ENCODE results near the gene ZNF296. TPM values are rescaled to one million over a fixed set of nuclear protein-coding genes. Genes with fewer than 3 reads are reported as not detected.

Gene ZNF296
- total and polyA plus RNA-seq, 2 experiments from 2014 or later = 13.4 to 16.5 TPM

DNA sequence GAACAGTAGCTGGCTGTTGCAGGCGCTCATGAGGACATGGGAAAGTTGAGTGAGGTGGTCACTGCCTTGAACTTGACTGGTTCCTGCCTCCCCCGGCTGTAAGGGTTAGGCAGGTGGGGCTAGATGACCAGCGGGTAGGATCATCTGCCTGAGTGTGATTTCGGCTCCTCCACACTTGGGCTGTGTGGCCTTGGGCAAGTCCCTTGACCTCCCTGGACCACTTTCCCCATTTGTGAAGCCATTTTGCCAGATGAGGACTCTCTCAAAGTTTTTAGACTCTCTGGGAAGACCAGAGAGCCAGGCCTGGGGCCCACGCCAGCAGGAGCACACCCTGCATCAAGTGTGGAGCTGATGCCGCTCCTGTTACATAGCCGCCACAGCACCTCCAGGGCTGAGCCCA lies 26.2 kb upstream of the ZNF296 start:
- peaks cover 4% of the 10 kb centered on the region for H3K27me3 Mint-ChIP-seq (ENCODE audit: insufficient read depth, low read depth, poor library complexity)
- no peaks in the 10 kb centered on the region for H3K9me2 ChIP-seq (ENCODE audit: insufficient read depth)
- H2AFZ ChIP-seq = no peak overlapping the region
- no peak overlapping the region for H3K27ac ChIP-seq (ENCODE audit: low read depth)
- H3F3A ChIP-seq (replicated peaks; ENCODE audit: low read depth) = no peaks in the 10 kb centered on the region
- peaks cover 61% of the 10 kb centered on the region for H4K20me1 ChIP-seq (replicated peaks; ENCODE audit: insufficient read depth)
- H3K9me3 Mint-ChIP-seq = no peaks in the 10 kb centered on the region
- H3K4me3 ChIP-seq = no peak overlapping the region
- no peak overlapping the region for H3K4me3 Mint-ChIP-seq
- H3K4me2 ChIP-seq = no peak overlapping the region
- peaks cover 4% of the 10 kb centered on the region; the same call in 2 of the 3 replicates for H3K36me3 Mint-ChIP-seq (ENCODE audit: low read depth)
- TF ChIP-seq, protein P1, sequence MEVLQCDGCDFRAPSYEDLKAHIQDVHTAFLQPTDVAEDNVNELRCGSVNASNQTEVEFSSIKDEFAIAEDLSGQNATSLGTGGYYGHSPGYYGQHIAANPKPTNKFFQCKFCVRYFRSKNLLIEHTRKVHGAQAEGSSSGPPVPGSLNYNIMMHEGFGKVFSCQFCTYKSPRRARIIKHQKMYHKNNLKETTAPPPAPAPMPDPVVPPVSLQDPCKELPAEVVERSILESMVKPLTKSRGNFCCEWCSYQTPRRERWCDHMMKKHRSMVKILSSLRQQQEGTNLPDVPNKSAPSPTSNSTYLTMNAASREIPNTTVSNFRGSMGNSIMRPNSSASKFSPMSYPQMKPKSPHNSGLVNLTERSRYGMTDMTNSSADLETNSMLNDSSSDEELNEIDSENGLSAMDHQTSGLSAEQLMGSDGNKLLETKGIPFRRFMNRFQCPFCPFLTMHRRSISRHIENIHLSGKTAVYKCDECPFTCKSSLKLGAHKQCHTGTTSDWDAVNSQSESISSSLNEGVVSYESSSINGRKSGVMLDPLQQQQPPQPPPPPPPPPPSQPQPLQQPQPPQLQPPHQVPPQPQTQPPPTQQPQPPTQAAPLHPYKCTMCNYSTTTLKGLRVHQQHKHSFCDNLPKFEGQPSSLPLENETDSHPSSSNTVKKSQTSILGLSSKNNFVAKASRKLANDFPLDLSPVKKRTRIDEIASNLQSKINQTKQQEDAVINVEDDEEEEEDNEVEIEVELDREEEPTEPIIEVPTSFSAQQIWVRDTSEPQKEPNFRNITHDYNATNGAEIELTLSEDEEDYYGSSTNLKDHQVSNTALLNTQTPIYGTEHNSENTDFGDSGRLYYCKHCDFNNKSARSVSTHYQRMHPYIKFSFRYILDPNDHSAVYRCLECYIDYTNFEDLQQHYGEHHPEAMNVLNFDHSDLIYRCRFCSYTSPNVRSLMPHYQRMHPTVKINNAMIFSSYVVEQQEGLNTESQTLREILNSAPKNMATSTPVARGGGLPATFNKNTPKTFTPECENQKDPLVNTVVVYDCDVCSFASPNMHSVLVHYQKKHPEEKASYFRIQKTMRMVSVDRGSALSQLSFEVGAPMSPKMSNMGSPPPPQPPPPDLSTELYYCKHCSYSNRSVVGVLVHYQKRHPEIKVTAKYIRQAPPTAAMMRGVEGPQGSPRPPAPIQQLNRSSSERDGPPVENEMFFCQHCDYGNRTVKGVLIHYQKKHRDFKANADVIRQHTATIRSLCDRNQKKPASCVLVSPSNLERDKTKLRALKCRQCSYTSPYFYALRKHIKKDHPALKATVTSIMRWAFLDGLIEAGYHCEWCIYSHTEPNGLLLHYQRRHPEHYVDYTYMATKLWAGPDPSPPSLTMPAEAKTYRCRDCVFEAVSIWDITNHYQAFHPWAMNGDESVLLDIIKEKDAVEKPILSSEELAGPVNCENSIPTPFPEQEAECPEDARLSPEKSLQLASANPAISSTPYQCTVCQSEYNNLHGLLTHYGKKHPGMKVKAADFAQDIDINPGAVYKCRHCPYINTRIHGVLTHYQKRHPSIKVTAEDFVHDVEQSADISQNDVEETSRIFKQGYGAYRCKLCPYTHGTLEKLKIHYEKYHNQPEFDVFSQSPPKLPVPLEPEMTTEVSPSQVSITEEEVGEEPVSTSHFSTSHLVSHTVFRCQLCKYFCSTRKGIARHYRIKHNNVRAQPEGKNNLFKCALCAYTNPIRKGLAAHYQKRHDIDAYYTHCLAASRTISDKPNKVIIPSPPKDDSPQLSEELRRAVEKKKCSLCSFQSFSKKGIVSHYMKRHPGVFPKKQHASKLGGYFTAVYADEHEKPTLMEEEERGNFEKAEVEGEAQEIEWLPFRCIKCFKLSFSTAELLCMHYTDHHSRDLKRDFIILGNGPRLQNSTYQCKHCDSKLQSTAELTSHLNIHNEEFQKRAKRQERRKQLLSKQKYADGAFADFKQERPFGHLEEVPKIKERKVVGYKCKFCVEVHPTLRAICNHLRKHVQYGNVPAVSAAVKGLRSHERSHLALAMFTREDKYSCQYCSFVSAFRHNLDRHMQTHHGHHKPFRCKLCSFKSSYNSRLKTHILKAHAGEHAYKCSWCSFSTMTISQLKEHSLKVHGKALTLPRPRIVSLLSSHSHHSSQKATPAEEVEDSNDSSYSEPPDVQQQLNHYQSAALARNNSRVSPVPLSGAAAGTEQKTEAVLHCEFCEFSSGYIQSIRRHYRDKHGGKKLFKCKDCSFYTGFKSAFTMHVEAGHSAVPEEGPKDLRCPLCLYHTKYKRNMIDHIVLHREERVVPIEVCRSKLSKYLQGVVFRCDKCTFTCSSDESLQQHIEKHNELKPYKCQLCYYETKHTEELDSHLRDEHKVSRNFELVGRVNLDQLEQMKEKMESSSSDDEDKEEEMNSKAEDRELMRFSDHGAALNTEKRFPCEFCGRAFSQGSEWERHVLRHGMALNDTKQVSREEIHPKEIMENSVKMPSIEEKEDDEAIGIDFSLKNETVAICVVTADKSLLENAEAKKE (CRISPR knock-in tag; IDR thresholded peaks at IDR 0.05) = no peak
- TF ChIP-seq POLR2AphosphoS5 (IDR thresholded peaks at IDR 0.05; ENCODE audit: low read depth) (no peak), STAT1 (IDR thresholded peaks at IDR 0.05; ENCODE audit: unreplicated experiment) (no peak), NANOG (IDR thresholded peaks at IDR 0.05; ENCODE audit: borderline replicate concordance) (no peak), EZH2 (IDR thresholded peaks at IDR 0.05; ENCODE audit: low read depth, unreplicated experiment) (no peak), ZNF331 (CRISPR knock-in tag; IDR thresholded peaks at IDR 0.05; ENCODE audit: low read depth) (no peak), ZNF114 (CRISPR knock-in tag; IDR thresholded peaks at IDR 0.05) (no peak), EZH2phosphoT487 (IDR thresholded peaks at IDR 0.05; ENCODE audit: unreplicated experiment) (no peak), CREB1 (CRISPR knock-in tag; IDR thresholded peaks at IDR 0.05; ENCODE audit: low read depth) (no peak), JUNB (IDR thresholded peaks at IDR 0.05; ENCODE audit: unreplicated experiment) (no peak)
- TF ChIP-seq, protein P2, sequence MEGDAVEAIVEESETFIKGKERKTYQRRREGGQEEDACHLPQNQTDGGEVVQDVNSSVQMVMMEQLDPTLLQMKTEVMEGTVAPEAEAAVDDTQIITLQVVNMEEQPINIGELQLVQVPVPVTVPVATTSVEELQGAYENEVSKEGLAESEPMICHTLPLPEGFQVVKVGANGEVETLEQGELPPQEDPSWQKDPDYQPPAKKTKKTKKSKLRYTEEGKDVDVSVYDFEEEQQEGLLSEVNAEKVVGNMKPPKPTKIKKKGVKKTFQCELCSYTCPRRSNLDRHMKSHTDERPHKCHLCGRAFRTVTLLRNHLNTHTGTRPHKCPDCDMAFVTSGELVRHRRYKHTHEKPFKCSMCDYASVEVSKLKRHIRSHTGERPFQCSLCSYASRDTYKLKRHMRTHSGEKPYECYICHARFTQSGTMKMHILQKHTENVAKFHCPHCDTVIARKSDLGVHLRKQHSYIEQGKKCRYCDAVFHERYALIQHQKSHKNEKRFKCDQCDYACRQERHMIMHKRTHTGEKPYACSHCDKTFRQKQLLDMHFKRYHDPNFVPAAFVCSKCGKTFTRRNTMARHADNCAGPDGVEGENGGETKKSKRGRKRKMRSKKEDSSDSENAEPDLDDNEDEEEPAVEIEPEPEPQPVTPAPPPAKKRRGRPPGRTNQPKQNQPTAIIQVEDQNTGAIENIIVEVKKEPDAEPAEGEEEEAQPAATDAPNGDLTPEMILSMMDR (conservative IDR thresholded peaks at IDR 0.05; ENCODE audit: low read depth in 2 of 2) = no peak
- TF ChIP-seq, protein P3, sequence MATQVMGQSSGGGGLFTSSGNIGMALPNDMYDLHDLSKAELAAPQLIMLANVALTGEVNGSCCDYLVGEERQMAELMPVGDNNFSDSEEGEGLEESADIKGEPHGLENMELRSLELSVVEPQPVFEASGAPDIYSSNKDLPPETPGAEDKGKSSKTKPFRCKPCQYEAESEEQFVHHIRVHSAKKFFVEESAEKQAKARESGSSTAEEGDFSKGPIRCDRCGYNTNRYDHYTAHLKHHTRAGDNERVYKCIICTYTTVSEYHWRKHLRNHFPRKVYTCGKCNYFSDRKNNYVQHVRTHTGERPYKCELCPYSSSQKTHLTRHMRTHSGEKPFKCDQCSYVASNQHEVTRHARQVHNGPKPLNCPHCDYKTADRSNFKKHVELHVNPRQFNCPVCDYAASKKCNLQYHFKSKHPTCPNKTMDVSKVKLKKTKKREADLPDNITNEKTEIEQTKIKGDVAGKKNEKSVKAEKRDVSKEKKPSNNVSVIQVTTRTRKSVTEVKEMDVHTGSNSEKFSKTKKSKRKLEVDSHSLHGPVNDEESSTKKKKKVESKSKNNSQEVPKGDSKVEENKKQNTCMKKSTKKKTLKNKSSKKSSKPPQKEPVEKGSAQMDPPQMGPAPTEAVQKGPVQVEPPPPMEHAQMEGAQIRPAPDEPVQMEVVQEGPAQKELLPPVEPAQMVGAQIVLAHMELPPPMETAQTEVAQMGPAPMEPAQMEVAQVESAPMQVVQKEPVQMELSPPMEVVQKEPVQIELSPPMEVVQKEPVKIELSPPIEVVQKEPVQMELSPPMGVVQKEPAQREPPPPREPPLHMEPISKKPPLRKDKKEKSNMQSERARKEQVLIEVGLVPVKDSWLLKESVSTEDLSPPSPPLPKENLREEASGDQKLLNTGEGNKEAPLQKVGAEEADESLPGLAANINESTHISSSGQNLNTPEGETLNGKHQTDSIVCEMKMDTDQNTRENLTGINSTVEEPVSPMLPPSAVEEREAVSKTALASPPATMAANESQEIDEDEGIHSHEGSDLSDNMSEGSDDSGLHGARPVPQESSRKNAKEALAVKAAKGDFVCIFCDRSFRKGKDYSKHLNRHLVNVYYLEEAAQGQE (IDR thresholded peaks at IDR 0.05; ENCODE audit: unreplicated experiment) = no peak
- TF ChIP-seq, protein P4, sequence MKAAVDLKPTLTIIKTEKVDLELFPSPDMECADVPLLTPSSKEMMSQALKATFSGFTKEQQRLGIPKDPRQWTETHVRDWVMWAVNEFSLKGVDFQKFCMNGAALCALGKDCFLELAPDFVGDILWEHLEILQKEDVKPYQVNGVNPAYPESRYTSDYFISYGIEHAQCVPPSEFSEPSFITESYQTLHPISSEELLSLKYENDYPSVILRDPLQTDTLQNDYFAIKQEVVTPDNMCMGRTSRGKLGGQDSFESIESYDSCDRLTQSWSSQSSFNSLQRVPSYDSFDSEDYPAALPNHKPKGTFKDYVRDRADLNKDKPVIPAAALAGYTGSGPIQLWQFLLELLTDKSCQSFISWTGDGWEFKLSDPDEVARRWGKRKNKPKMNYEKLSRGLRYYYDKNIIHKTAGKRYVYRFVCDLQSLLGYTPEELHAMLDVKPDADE (IDR thresholded peaks at IDR 0.05) = no peak
- H3K36me3 ChIP-seq (ENCODE audit: insufficient read depth) = no peaks in the 10 kb centered on the region
- H3K4me1 Mint-ChIP-seq = peaks cover 65% of the 10 kb centered on the region
- no peak for ATAC-seq
- H3K4me1 ChIP-seq (ENCODE audit: insufficient read depth) = peaks cover 17% of the 10 kb centered on the region; the same call in 1 of the 2 replicates
- DNase-seq (ENCODE audit: low spot score) = no peak
- no peak overlapping the region; the same call in 1 of the 2 replicates for H3K27ac Mint-ChIP-seq
- no peaks in the 10 kb centered on the region for H3K27me3 ChIP-seq (ENCODE audit: insufficient read depth)
- H3K79me2 ChIP-seq (replicated peaks; ENCODE audit: insufficient read depth) = peaks cover 95% of the 10 kb centered on the region

Measured in GM23338 (cell line).